Smooth muscle cell of the brain vasculature (primary cell): ENCODE data around the gene CDK14.

Experiments
- DNase-seq: peaks from one replicate; pipeline ENCODE4 v3.0.0-alpha.2; 2012; ENCODE audit warnings: low read depth, low spot score

Gene CDK14

GRCh38 chr7:90596671-90597562 lies 796 bp downstream of the CDK14 start:
- DNase-seq, result no peak

GRCh38 chr7:90597563-90598253 lies 1.6 kb downstream of the CDK14 start:
- no peak for DNase-seq

- no peak for DNase-seq
These were observed 2.9 kb downstream of the CDK14 start for GRCh38 chr7:90599038-90599437.

- no peak for DNase-seq
These were observed 3.9 kb downstream of the CDK14 start for GRCh38 chr7:90599892-90600555.

GRCh38 chr7:90602303-90602702 lies 6.2 kb downstream of the CDK14 start:
- no peak for DNase-seq

GRCh38 chr7:90603346-90603745 lies 7.2 kb downstream of the CDK14 start:
- no peak for DNase-seq

GRCh38 chr7:90604383-90604782 lies 8.3 kb downstream of the CDK14 start:
- no peak for DNase-seq

GRCh38 chr7:90605055-90605454 lies 8.9 kb downstream of the CDK14 start:
- DNase-seq, result no peak

GRCh38 chr7:90607196-90607595 lies 11.1 kb downstream of the CDK14 start:
- no peak for DNase-seq

GRCh38 chr7:90610105-90610504 lies 14.0 kb downstream of the CDK14 start:
- no peak for DNase-seq

GRCh38 chr7:90611115-90611514 lies 15.0 kb downstream of the CDK14 start:
- DNase-seq, result no peak

- DNase-seq, result no peak
These were observed 17.0 kb downstream of the CDK14 start for GRCh38 chr7:90613088-90613498.

GRCh38 chr7:90617442-90617841 lies 21.3 kb downstream of the CDK14 start:
- no peak for DNase-seq

GRCh38 chr7:90618876-90619275 lies 22.8 kb downstream of the CDK14 start:
- no peak for DNase-seq

GRCh38 chr7:90621125-90621746 lies 25.1 kb downstream of the CDK14 start:
- no peak for DNase-seq

GRCh38 chr7:90621747-90622140 lies 25.6 kb downstream of the CDK14 start:
- DNase-seq, result no peak

GRCh38 chr7:90622670-90623069 lies 26.5 kb downstream of the CDK14 start:
- DNase-seq, result no peak

GRCh38 chr7:90624225-90624911 lies 28.2 kb downstream of the CDK14 start:
- DNase-seq, result no peak

GRCh38 chr7:90625051-90625450 lies 28.9 kb downstream of the CDK14 start:
- no peak for DNase-seq

GRCh38 chr7:90625562-90625961 lies 29.4 kb downstream of the CDK14 start:
- DNase-seq, result no peak

- DNase-seq, result no peak
These were observed 29.9 kb downstream of the CDK14 start for GRCh38 chr7:90626013-90626412.
